Activated CD4-positive, alpha-beta T cell treated with anti-CD3 and anti-CD28 coated beads, Interleukin-2, amount 50 U/mL, for 4 hours (primary cell): ENCODE results near the gene DNAI4.
"Not testable (repeated sequence)": the region's sequence is repeated elsewhere in the genome, so short reads cannot be mapped to it uniquely, and the experiment has no call there.

Experiments used
- DNase-seq, 2 experiments: peaks; one replicate each; pipeline ENCODE4 v3.0.0-alpha.2; 2020

The DNAI4 gene

DNA sequence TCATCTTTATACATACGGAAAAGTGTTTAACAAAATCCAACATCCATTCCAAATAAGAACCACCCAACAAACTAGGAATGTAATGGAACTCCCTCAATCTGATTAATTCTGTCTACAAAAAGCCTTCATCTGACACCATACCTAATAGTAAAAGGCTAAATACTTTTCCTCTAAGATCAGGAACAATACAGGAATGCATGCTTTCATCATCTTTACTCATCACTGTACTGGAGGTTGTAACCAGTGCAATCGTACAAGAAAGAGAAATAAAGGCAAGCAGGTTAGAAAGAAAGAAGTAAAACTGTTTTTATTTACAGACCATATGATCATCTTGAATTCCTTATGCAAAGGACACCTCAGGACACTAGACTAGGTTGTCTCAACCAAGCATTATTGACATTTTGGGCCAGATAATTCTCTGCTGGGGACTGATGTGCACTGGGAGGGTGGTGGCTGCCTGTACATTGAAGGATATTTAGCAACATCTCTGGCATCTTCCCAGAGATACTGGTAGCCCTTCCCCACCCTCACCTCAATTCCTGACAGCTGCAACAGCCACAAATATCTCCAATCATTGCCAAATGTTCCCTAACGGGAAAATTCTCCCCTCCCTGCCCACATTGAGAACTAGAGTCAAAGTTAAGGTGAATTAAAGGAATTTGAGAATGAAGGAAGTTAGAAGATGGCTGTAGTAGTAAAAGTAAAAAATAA lies 93.0 kb downstream of the DNAI4 start:
- no peak for DNase-seq

DNA sequence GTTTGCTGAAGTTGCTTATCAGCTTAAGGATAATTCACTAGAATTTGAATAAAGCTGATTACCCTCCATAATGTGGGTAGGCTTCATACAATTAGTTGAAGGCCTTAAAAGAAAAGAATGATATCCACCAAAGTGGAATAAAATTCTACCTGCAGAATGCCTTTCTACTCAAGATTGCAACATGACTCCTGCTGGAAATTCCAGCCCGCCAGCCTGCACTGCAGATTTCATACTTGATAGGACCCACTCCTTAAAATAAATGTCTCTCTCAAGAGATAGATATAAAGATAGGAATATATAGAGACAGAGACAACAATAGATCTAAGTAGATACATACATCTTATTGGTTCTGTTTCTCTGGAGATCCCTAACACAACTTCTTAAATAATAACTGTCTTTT lies 99.9 kb downstream of the DNAI4 start:
- DNase-seq = no peak

DNA sequence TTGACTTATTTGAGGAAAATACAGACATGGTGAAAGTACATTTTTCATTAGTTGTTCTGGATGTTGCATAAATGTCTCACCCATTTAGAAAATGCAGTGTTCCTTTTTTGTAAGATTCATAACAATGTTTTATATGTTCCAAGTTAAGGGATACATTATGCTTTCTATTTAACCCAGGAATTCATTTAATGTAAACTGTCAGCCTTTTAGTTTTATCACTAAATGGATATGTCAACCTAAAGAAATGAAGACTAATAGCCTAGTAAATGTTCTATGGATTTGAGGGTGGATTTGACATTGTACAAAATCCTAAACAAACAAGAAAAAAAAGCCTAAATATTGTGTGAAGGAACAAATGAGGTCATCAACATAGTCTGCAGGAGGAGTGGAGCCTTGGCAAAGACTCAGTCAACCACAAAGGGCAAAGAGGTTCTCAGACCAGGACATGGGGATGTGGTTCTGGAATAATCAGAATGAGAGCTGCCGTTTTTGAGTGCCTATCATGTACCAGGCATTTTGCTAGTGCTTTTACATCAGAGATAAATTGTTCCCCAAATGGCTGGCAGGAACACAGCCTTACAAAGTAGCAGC lies 114.8 kb downstream of the DNAI4 start:
- no peak for DNase-seq

DNA sequence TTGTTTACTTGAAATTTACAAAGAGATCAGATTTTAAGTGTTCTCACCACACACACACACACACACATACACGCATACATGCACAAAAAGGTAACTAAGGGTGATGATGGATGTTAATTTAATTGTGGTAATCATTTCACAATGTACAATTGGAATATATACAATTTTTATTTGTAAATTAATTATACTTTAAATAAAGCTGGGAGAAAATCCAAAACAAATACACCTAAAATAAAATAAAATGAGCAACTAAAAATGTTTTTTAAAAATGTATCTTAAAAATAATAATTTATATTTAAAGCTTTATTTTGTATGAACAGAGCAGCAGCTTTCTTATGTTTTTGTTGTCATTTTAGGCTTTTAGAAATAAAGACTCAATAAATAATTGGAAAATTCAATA lies 115.4 kb downstream of the DNAI4 start:
- no peak for DNase-seq

DNA sequence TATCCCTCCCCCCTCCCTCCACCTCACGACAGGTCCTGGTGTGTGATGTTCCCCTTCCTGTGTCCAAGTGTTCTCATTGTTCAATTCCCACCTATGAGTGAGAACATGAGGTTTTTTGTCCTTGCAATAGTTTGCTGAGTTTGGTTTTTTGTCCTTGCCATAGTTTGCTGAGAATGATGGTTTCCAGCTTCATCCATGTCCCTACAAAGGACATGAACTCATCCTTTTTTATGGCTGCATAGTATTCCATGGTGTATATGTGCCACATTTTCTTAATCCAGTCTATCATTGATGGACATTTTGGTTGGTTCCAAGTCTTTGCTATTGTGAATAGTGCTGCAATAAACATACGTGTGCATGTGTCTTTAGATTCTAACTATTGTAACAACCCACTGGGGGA lies 128.8 kb downstream of the DNAI4 start:
- DNase-seq = not testable (repeated sequence)

DNA sequence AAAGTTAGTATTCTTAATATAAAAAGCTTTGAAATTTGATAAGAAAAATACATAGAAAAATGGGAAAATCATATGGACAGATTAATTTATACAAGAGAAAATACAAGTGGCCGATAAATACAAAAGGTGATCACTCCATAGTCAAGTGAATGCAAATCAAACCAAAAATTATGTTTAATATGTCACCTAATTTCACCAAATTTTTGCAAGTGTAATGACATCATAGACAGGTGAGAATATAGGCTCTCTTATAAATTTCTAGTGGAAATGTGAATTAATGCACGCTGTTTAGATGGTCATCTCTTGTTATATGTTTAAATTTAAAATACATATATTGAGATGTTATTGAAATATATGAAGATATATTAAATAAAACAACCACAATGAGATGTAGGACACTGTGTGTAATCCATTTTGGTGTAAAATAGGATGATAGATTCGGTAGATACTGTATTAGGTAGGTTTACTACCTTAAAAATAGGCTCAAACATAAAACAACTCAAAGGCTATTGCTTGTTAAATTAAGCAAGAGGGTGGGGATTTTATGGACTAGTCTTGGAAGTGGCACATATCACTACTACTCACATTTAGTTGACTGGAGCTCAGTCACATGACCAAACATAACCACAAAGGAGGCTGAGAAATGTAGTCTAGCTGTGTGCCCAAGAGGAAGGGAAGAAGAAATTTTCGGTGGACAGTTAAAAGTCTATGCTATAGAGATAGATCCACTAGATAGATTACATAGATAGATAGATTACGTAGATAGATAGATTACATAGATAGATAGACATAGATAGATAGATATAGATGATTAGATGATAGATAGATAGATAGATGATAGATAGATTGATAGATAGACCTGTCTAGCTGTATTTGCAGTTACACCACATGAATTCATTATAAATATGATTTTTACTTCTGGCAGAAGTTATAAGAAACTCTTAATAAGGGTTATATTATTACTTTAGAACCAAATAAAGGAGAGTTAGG lies 132.7 kb downstream of the DNAI4 start:
- no peak for DNase-seq

DNA sequence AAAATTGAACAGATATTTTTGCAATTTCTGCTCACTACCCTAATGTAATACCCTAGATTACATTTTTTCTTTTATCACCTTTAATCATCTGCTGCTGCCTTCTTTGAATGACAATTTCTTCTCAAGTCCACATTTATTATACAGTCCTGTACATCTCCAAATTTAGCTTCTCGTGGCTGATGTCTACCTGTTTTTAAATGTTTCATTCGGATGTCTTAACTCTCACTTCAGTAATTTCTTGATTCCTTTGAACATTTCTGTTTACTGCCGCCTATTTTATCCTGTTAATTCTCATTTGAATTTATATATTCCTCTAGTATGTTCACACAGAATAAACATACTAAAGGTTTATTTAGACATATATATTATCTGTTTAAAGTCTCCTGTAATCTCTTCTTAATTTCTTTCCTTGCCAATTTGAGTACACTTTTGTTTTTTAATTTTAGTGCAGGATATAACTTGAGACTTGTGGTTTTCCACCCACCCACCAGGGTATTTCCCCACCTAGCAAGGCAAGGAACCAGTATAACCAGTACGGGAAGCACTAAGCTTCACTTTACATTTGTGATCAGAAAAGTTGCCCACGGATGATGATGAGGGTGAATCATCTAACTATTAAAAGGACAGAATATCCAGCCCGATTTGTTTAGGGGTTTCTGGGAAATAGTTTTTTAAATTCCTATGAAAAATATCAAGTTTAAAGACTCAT lies 136.3 kb downstream of the DNAI4 start:
- DNase-seq = peak; percentile 53 to 59

DNA sequence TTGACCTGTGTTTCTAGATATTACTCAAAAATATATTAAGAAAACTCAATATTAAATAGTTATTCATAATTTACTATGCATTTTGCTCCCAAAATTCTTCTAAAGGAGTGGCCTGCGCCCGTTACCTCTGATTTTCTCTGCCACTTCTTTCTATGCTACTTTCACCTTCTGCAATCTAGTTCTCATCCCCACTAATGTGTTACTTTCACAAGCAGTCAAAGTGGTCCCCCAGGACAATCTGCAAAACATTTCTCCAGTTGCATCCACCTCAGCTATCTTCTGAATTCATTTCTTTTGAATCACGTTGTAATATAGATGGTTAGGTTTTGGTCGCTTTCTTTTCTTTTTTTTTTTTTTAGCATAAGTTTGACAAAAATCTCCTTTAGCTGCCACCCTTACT lies 137.0 kb downstream of the DNAI4 start:
- DNase-seq = no peak

DNA sequence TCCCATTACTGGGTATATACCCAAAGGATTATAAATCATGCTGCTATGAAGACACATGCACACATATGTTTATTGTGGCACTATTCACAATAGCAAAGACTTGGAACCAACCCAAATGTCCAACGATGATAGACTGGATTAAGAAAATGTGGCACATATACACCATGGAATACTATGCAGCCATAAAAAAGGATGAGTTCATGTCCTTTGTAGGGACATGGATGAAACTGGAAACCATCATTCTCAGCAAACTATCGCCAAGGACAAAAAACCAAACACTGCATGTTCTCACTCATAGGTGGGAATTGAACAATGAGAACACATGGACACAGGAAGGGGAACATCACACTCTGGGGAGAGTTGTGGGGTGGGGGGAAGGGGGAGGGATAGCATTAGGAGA lies 138.9 kb downstream of the DNAI4 start:
- not testable (repeated sequence) for DNase-seq

DNA sequence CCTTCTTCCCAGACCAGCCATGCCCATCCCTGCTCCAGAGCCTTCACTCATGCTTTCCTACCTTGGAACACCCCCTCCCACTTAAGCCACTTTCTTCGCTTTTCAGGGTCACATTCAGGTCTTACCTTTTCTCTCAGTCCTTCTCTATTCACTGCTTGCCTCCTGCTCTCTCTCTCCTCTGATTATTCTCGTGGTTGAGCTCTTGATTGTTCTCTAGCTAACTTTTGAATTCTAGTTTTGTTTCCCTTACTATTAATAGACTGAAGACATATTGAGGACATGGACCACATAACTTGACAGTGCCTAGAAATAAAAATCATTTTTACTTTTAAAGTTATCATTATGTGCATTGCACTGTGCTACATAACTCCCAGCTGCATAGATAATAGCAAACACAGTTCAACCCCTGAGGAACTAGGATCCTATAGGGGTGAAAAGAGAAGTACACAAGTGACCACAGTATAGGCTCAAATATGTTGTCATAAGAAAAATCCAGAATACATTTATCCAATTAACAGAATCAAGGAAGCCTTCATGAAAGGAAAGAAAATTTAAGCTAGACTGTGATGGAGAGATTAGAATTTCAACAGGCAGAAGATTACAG lies 145.1 kb downstream of the DNAI4 start:
- DNase-seq = no peak

DNA sequence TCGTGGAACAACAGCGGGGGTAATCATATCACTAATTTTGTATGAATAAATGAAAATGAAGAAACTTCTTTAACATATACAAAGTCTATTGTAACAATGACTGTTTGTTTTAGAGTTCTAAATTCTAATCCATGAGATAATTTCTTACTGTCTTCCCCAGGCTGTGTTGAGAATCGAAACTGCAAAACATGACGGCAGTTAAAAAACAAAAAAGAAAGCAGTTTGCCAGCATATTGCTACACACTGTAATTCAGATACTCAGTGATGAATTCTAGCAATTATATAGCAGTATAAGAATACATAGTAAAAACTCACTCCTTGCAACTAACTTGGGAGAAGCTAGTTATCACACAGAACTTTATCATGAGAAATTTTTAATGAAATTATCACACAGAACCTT lies 145.7 kb downstream of the DNAI4 start:
- no peak for DNase-seq

DNA sequence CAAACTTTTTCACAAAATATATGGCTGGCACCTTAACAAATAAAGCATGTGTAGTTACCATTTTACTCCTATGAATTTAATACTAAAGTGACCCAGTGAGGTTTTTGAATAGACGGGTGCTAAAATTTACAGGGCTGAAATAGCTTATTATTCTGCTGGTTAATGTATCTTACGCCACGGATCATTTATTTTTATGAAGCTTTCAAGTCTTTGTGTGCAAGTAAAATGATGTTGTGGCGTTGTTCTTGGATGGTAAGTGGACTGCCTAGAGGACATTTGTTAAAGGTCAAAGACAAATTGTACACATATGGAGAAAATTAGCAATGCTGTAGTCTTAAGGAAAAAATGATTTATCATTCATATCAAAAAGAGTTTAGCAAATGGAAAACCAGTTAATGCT lies 146.4 kb downstream of the DNAI4 start:
- no peak for DNase-seq

DNA sequence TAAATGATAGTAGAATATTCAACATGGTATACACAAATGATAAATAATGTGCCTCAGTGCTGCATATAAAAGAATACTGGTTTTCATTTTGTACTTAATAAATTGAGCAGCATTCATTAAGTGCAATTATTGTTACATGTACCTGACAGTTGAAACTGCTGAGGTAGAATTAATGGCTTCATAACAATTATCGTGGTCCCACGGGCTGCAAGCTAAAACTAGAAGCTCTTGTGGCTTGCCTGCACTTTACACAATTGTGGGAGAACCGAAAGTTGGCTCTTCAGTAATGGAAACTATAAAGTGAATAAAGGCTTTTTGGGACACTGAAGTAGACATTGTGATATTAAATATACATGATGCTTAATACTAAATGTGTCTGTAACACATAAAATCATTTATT lies 146.8 kb downstream of the DNAI4 start:
- DNase-seq = no peak

DNA sequence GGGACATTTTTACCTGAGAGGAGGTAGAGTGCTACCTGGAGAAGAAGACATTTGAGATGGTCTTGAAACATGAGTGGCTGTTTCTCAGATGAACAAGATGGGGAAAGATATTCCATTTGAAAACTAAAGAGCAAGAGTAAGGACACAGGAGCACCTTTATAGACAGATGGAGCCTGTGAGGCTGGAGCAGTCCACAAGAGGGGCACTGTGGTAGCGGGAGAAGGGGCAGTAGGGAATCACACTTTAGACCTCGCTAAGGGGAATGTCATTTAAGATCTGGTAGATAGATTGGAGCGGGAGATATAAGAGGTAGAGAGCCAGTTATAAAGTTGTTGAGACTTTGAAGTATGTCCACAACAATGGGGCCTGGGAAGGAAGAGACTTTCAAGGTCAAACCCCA lies 149.0 kb downstream of the DNAI4 start:
- no peak for DNase-seq

DNA sequence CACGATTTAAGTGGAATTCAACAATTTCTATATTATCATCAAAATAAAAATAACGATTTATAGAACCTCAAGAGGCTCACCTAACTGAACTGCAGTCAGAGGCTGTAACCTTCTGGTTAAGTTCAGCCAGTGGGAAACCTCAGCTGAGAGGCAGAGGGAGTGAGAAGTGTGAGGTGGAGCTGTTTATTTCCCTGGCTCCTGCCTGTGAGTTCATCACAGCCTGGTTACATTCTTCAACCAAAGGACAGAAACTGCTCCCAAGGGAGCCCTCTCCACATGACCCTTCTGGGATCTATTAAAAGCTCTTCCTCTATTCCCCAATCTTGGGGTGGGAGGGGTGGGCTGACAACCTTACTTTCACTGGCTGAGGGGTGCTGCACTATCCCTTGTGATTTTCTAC lies 150.2 kb downstream of the DNAI4 start:
- no peak for DNase-seq

DNA sequence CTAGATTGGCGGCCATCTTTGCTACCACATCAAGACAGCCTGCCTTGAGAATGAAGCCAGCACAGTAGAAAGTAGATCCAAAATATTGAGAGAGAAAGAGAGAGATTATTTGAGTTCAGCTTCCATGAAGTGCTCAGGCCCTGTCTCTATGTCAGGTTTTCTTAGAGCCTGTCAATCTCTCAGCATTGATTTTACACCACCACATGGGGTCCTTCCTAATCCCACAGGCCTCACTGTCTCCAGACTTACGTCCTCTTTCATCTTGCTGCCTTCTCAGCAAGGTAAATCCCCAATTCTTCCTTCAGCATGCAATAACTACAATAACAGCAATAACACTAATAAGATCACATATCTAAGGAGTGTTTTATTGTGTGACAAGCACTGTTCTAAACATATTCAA lies 151.4 kb downstream of the DNAI4 start:
- no peak for DNase-seq

DNA sequence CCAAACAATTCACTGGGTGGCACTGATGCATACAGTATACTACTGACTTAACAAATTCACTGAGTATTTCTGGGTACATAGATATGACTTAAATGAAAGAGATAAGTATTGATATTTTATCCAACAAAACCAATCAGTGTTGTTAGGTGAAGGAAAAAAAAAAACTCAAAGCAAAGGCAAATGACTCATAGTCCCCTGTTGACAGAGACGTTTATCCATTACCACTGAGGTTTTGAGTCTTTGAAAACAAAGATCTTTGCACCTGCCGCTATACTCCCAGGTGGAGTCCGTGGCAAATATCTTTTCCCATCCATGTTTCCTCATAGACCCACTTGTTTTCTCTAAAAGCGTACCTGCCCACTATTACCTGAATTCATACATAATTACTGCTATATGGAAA lies 154.0 kb downstream of the DNAI4 start:
- no peak for DNase-seq

DNA sequence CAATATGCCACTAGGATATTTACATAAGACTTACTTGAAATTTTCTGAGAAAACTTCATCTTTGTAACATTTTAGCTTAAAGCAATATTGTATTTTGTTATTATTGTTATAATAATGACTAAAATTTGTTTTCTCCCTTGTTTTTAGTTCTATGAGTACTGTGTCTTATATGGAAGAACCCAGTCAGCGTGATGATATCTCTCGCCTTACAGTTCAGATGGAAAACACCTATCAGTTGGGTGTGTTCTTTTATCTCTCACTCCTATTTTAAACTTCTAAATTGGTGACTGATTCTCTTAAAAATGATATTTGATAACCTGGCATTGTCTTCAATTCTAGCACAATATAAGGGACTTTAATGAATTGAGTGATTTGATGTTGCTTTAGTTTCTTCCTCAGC lies 154.4 kb downstream of the DNAI4 start:
- DNase-seq = no peak

DNA sequence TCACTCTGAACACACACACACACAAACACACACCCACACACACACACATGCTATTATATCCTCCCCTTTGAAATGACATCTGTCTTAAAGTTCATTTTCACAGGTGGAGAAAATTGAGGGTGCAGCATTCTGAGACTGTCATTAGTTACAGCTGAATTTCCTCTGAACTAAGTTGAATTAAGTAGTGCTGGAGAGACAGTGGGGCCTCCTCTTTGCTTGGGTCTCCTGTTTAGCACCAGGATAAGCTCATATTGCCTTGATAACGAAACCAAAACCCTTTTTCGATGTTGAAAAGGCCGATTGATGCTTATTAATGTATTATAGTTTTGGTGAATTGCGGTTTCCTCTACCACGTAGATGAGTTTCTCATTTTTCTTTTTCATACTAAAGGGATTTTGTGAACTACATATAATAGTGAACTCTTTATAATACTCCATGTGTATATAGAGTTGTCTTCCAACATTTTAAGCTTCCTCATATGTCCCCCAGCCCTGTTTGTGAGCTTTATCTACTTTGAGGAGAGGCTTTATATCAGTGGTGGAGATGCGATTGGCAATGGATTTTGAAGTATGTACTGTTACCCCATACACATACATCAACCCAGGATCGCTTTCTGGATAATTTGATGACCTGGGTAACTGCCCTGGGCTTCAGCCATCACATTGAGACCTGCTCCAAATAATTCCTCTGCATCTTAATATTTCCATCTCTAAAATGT lies 155.0 kb downstream of the DNAI4 start:
- no peak for DNase-seq

DNA sequence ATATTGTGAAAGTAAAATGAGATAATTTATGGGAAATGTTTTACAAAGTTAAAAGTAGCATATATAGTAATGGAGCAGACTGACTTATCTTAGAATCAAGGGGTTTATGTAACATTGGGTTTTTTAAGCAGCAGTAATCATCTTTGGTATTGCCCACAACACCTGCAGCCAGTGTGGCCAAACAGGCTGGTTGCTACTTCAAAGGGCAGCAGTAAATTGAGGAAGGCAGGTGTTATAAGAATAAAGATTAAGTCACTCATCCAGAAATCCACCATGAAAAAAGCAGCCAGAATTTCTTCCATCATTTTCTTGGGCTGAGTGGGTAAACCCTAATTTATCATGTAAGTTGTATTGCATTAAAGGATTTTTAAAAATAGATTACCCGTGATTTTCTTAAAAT lies 155.7 kb downstream of the DNAI4 start:
- no peak for DNase-seq

DNA sequence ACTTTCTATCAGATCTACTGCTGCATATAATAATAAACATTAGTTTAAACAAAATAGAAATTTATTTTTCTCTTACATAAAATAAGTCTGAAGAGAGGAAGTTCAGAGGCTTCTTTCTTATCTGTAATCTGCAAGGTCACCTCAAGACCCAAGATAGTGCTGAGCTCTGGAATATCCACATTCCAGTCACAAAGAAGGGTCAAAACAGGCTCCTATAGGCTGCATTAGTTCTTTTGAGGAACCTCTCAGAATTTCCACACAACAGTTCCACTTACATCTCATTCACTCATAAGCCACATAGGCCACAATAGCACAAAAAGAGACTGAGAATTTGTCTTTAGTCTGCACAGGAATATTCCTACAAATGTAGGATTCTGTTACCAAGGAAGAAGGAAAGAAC lies 157.0 kb downstream of the DNAI4 start:
- no peak for DNase-seq

DNA sequence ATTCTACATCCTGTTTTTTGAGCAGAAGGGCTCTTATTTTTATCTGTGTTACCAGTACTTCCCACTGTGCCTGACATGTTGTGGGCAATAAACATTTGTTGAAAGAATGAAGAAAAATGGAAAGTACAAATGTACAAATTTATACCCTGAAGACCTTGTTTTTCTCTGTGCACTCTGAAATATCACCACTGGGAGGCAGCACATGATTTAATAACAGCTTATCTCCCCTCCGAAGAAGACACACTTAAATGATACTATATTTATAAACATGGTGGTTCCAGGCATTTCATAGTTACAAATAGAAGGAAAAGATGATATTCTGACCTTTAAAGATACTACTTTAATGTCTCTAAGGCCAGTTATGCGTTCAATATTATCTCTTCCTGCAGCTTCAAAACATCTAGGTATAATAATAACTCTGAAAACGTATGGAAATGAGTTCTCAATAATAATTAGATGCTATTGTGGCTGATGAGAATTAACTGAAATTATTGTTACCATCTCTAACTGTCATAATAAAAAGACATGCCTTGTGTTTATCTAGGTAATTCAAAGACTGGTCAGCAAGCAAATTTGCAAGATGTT lies 159.6 kb downstream of the DNAI4 start:
- peak; percentile 45 to 54 for DNase-seq
